ENCODE data around the gene ZCCHC10.
"Not testable (repeated sequence)": the region's sequence is repeated elsewhere in the genome, so short reads cannot be mapped to it uniquely, and the experiment has no call there.

The ZCCHC10 gene

DNA sequence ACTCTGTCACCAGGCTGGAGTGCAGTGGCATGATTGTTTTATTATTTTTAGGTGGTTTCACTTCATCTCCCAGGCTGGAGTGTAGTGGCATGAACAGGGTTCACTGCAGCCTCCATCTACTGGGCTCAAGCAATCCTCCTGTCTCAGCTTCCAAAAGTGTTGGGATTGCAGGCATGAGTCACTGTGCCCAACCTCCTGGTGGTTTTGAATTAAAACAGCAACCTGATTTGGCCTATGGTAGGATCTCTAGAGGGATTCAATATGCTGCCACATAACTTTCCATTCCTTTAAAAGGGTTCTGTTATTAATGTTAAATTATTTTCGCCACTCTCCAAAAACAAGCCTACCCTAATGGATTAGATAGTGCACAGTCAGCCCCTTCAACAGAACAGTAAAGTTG lies 15.6 kb upstream of the ZCCHC10 start:
- DNase-seq (ENCODE audit: low read depth in 4 of 4, low spot score in 1 of 4), result no peak

DNA sequence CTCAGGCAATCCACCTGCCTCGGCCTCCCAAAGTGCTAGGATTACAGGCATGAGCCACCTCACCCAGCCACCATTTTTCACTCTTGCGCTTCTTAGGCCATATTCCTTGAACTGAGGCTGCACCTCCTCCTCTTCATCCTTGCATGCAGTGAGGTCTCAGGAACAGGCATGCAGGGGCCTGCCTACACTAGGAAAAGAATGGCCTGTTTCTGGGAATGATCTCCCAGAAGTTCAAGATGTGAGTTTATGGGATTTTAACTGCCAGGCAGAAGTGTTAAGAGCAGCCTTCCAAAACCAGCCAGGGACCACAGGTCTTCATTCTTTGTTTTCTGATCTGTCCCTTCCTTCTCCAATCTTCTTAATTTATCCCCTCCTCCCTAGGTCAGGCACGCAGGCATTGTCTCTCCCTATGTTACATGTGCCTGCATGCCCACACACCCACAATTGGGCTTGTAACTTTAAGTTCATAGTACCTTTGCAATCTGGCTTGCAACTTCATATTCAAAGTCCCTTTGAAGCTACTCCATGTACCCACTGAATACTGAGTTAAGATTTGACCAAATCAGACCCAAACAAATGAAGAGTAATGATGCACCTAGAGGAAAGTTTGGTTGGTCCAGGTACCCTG lies 14.9 kb upstream of the ZCCHC10 start:
- no peak for DNase-seq (ENCODE audit: low read depth in 4 of 4, low spot score in 1 of 4)

DNA sequence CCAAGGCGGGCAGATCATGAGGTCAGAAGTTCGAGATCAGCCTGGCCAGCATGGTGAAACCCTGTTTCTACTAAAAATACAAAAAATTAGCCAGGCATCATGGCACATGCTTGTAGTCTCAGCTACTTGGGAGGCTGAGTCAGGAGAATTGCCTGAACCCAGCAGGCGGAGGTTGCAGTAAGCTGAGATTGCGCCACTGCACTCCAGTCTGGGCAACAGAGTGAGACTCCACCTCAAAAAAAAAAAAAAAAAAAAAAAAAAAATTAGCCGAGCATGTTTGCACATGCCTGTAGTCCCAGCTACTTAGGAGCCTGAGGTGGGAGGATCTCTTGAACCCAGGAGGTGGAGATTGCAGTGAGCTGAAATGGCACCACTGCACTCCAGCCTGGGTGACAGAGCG lies 10.3 kb upstream of the ZCCHC10 start:
- not testable (repeated sequence) for DNase-seq (ENCODE audit: low read depth in 4 of 4, low spot score in 1 of 4)

DNA sequence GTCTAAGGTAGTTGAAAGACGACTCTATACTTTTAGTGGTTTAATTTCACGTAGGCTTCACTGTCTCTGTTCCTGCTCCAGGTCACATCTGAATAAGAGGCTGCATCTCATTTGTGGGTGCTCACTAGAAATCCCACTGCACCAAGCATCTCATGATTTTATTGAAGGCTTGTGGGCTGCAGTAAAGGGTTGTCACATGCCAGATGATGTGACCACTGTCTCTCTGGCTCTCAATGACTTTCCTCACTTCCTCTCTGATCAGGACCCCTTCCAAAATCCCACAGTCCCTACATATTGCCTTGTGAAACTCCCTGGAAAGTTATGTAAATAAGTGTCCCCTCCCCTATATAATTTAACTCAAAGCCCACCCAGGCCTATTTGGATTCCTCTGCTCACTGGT lies 8.9 kb upstream of the ZCCHC10 start:
- DNase-seq (ENCODE audit: low read depth in 4 of 4, low spot score in 1 of 4), result no peak

DNA sequence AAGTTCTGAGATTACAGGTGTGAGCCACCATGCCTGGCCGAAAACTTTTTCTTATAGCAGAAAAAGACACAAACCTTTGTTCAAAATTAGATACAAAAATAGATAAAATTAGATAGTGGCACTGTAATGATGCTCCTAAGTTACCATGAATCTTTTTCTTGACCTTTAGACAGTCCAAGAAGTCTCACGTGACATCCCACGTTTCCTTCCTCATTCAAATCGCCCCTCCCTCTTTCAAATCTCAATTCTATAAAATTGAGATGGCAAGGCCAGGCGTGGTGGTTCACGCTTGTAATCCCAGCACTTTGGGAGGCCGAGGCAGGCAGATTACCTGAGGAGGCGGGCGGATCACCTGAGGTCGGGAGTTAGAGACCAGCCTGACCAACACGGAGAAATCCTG lies 7.7 kb upstream of the ZCCHC10 start:
- no peak for DNase-seq (ENCODE audit: low read depth in 4 of 4, low spot score in 1 of 4)

DNA sequence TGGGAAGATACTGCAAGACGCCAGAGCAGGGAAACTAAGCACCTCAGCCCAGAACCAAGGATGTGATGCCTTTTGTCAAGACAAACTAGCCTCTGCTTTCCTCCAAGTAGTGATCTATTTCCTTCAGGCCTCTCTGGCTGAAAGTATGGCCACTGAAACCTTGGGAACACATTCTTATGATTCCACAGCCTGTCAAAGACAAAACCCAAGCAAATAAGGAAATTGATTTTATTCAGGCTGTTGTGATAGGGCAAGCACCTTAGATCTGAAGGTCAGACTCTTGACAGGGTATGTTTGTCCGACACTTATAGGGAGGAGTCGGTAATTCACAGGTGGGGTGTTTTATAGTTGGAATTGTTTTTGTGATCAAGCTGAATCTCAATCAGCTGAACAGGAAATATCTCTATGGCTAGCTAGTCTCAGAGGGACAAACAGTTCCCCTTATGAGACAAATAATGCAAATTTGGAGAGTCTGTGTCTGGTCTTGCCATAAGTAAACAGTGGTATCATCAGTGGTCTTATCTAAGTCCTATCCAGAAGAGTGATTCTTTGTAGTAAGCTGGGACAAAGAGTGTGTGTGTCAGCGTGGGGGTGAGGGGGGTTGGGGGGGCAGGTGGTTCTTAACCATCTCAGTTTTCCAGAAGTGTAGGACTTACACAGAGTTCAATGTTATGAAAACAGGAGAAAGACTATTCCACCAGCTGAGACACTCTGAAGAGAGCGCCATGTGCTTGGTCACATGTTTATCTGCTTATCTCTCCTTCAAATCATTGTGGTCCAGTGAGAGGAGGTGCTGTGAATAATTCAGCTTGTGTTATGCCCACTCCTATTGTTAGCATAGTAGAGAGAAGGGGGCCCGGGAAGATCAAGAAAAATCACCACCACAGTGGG lies 6.7 kb upstream of the ZCCHC10 start:
- no peak for DNase-seq (ENCODE audit: low read depth in 4 of 4, low spot score in 1 of 4)

DNA sequence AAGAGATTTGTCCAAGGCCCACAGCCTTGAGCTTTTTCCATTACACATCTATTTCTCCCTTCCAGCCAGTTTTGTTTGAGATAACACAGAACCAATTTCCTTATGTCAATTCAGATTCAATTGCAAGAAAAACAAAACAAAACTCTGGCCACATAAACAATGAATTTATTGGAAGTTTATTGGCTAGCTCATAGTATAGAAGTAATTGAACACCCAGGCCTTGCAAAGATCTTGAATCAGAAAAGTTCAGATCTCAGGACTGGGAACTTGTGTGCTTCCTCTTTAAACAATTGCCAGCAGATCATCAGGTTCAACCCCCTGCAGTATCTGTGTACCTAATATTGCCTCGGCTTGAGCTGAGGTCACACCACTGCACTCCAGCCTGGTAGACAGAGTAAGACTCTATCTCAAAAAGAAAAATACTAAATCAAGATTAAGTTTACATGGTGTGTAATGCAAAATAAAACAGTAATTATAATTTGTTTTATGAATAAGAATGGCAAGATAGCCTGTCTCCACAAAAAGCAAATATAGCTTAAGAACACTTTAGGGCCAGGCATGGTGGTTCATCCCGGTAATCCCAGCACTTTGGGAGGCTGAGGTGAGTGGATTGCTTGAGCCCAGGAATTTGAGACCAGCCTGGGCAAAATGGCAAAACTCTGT lies 4.1 kb upstream of the ZCCHC10 start:
- no peak for DNase-seq (ENCODE audit: low read depth in 4 of 4, low spot score in 1 of 4)

DNA sequence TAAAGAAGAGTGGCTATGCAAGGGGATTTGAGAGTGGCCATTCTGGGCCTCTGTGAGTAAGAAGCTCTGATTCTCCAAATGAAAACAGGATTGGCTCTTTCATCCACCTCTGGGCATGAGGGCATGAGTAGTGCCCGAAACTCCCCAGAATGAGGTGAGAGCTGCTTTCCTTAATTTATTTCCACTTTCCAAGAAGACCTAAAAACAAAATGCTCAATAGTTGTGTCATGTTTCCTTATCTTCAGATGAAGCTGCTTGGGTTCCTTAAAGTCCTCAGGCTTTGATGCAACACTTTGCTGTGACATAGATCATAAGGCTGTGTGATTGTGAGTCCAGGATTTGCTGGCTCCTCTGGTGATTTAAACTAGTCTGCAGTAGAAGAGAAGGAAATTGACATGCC lies 3.1 kb upstream of the ZCCHC10 start:
- no peak for DNase-seq (ENCODE audit: low read depth in 4 of 4, low spot score in 1 of 4)

DNA sequence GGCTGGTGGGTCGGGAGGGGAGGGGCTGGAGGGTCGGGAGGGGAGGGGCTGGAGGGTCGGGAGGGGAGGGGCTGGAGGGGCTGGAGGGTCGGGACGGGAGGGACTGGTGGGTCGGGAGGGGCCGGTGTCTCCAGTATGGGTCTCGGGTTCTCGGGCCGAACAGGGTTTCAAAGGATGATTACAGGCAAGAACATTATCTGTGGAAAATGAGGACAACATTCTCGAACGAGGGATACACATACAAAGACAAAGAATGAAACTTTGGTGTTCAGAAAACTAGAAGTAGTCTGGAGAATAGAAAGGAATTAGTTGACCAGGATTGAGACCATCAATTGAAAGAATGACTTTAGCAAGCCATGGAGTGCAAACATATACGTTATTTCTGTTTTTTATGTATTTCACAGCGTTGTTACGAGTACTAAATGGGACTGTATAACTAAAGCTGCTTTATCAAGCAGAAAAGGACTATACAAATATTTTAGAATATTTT lies 360 bp upstream of the ZCCHC10 start:
- DNase-seq (ENCODE audit: low read depth in 4 of 4, low spot score in 1 of 4), result no peak

DNA sequence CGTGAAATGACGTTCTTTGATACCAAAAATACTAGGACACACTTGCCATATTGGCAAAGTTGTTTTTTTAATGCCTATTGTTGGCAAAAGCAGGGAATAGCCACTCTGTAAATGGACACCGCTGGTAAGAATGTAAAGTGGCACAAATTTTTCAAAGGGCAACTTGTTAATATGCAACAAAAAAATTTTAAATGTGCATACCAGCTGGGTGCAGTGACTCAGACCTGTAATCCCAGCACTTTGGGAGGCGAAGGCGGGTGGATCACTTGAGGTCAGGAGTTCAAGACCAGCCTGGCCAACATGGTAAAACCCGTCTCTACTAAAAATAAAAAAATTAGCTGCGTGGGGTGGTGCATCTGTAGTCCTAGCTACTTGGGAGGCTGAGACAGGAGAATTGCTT lies 6.9 kb downstream of the ZCCHC10 start:
- not testable (repeated sequence) for DNase-seq (ENCODE audit: low read depth in 4 of 4, low spot score in 1 of 4)

DNA sequence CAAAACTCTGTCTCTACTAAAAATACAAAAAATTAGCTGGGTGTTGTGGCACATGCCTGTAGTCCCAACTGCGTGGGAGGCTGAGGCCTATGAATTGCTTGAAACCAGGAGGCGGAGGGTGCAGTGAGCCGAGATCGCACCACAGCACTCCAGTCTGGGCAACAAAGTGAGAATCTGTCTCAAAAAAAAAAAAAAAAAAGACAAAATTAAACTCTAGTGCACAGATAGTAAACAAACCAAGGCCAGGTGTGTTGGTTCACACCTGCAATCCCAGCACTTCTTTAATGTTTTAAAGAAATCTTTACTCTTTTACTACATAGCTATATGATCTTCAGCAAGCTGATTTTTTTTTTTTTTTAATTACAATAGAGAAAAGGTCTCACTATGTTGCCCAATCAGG lies 8.4 kb downstream of the ZCCHC10 start:
- DNase-seq (ENCODE audit: low read depth in 4 of 4, low spot score in 1 of 4), result no peak

DNA sequence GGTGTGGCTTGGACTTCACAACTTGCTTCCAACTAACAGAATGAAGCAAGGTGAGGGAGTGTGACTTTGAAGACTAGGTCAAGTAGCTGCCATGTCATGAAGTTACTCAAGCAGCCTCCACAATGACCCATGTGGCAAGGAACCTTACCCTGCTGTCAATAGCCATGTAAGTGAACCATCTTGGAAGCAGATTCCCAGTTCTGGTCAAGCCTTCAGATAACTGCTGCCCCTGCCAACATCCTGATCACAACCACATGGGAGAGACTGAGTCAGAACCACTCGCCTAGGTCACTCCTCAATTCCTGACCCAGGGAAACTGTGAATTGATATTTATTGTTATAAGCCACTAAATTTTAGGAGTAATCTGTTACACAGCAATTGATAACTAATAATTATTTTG lies 10.9 kb downstream of the ZCCHC10 start:
- no peak for DNase-seq (ENCODE audit: low read depth in 4 of 4, low spot score in 1 of 4)

DNA sequence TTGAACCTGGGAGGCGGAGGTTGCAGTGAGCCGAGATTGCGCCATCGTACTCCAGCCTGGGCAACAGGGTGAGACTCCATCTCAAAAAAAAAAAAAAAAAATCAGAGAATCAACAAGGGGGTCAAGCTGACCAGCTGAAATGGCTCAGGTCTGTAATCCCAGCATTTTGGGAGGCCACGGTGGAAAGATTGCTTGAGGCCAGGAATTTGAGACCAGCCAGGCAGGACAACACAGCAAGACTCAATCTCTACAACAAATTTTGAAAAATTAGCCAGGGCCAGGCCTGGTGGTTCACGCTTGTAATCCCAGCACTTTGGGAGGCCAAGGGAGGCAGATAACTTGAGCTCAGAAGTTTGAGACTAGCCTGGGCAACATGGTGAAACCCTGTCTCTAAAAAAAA lies 17.9 kb downstream of the ZCCHC10 start:
- not testable (repeated sequence) for DNase-seq (ENCODE audit: low read depth in 4 of 4, low spot score in 1 of 4)

DNA sequence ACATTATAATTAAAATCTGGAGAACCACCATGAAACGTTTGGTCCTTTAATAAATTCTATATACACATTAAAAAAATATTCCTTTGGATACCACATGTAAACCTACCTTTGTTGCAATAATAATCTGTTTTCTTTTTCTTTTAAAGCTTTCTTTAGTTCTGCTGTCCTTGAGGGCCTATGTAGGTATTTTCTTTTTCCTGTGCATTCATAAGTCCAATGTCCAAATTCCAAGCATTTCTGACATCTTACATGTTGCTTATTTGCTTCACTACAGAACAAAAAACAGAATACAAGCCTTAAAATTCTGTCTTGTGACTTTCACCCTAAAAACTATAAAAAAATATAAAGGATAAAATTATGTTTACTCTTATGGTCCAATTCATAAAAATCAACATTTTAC lies 19.7 kb downstream of the ZCCHC10 start:
- DNase-seq (ENCODE audit: low read depth in 4 of 4, low spot score in 1 of 4), result no peak

DNA sequence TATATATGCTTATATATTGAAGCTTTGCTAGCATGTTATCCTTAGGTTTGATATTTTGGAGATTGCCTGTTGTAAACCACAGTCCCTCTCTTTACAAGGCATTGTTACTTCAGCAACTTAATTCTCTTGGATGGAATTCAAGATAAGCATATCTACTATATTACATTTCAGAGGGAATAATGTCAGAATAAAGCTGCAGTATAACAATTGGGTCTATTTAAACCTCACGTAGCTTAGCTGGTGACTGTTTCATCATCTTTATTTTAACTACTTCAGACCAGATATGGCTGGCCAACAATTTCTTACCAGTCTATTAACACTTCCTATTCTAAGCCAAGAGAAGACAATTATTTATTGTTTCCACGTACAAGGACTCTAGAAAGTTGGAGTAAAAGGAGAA lies 27.1 kb downstream of the ZCCHC10 start:
- DNase-seq (ENCODE audit: low read depth in 4 of 4, low spot score in 1 of 4), result no peak

DNA sequence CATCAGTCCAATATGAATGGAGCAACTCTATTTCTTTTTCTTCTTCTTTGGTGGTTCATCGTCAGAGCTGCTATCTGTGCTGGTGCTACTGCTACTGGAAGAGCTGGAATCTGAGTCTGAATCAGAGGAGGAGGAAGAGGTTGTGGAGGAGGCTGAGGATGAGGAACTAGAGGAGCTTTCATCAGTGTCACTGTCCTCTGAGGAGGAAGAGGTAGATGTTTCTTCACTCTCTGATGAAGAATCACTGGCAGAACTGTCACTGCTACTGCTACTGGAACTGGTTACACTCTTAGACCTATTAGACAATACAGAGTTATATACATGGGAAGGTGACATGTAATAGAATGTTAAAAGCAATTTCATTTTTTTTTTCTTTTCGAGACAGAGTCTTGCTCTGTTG lies 27.8 kb downstream of the ZCCHC10 start:
- no peak for DNase-seq (ENCODE audit: low read depth in 4 of 4, low spot score in 1 of 4)

DNA sequence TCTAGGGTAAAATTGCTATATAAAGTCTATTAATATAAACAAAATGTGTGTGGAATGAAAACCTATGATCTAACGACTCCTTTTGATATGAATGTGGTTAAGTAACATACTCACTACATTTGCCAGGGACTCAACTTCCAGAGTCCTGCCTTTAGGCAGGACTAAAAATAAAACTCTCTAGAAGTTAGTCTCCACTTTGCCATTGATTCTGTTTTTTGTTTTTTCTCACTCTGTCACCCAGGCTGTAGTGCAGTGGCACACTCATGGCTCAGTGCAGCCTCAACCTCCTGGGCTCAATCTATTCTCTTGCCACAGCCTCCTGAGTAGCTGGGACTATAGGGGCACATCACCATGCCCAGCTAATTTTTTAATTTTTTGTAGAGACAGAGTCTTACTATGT lies 30.0 kb downstream of the ZCCHC10 start:
- DNase-seq (ENCODE audit: low read depth in 4 of 4, low spot score in 1 of 4), result no peak

DNA sequence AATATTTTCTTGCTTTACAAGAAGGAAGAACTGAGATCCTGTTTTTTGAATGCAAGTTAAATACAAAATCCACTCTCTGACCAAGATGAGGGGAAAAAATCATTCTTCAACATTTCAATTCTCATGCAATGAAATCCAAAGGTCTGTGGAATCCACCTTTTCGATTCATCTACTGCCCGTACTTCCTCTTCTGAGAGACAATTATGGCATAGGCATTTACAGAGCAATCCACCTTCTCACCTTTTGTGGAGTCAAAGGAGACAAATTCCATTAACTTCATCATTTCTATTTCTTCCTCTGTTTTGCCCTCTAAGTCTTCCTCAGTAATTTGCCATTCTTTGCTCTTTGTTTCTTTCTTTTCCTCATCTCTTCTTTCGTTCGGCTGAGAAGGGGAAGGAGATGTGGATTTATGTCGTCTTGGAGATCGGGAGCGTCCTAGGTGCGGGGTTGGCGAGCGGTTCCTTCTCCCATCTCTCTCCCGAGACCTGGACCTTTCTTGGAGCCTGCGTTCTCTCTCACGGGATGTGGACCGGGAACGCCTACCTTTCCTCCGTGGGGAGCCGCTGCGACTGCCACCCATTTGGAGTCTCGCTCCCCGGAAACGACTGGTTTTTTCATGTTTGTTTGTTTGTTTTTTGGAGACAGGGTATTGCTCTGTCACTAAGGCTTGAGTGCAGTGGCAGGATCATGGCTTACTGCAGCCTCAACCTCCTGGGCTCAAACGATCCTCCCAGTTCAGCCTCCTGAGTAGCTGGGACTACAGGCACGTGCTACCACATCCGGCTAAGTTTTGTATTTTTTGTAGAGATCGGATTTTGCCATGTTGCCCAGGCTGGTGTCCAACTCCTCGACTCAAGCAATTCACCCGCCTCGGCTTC lies 38.6 kb downstream of the ZCCHC10 start:
- no peak for DNase-seq (ENCODE audit: low read depth in 4 of 4, low spot score in 1 of 4)

DNA sequence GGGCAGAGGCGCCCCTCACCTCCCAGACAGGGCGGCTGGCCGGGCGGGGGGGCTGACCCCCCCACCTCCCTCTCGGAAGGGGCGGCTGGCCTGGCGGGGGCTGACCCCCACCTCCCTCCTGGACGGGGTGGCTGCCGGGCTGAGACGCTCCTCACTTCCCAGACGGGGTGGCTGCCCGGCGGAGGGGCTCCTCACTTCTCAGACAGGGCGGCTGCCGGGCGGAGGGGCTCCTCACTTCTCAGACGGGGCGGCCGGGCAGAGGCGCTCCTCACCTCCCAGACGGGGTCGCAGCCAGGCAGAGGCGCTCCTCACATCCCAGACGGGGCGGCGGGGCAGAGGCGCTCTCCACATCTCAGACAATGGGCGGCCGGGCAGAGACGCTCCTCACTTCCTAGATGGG lies 43.4 kb downstream of the ZCCHC10 start:
- DNase-seq (ENCODE audit: low read depth in 4 of 4, low spot score in 1 of 4), result not testable (repeated sequence)

DNA sequence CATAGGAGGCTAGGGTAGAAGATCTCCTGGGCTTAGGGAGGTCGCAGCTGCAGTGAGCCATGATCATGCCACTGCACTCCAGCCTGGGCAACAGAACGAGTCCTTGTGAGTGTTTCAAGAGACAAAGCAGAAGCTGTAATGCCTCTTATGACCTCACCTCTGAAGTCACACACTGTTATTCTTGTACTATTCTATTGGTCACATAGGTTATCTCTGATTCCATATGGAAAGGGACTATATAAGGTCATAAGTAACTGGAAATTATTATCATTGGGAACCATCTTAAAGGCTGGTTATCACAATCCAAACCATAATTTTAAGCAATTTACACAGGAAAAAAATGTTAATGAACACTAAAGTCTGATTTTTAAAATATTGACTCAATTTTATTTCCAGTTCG lies 45.1 kb downstream of the ZCCHC10 start:
- no peak for DNase-seq (ENCODE audit: low read depth in 4 of 4, low spot score in 1 of 4)

DNA sequence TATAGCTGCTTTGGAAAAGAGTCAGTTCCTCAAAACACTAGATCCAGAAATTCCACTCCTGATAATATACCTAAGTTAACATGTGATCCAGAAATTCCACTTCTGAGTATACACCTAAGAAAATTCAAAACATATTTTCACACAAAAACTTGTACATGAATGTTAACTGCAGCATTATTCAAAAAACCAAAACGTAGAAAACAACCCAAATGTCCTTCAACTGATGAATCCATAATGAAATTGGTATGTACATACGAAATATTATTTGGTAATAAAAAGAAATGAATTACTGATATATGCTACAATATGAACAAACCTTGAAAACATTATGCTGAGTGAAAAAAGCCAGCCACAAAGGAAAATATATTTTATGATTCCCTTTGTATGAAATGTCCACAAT lies 46.4 kb downstream of the ZCCHC10 start:
- no peak for DNase-seq (ENCODE audit: low read depth in 4 of 4, low spot score in 1 of 4)

All from stimulated activated CD4-positive, alpha-beta T cell treated with anti-CD3 and anti-CD28 coated beads, Interleukin-1b, Interleukin-23, amount 100 ng/mL, for 24 hours (primary cell).